Endothelial cell of umbilical vein (primary cell): ENCODE data around the gene TARBP1.

Source experiments
- CTCF ChIP-seq, 2 donors: IDR thresholded peaks; 1 replicate in 1 of 2; 2 replicates in 1 of 2; pipeline ENCODE4 v1.5.1; 2011; ENCODE audit warnings: low read length in 2 of 2, mild to moderate bottlenecking in 2 of 2, moderate library complexity in 2 of 2, control low read depth in 1 of 2, inconsistent platforms in 1 of 2, low read depth in 1 of 2; ENCODE audit not compliant: insufficient read depth in 1 of 2; ENCODE audit errors: extremely low read depth in 1 of 2
- GATA2 ChIP-seq: IDR thresholded peaks from 2 replicates; pipeline ENCODE4 v1.7.0; 2011; ENCODE audit warnings: low read depth, mild to moderate bottlenecking, moderate library complexity, mixed read lengths, low read length; ENCODE audit not compliant: insufficient read length, insufficient read depth
- POLR2A ChIP-seq: IDR thresholded peaks from 2 replicates; pipeline ENCODE4 v1.6.1; 2012; ENCODE audit warnings: low read depth, mild to moderate bottlenecking, control low read depth, low read length
- POLR2AphosphoS5 ChIP-seq: IDR thresholded peaks from 2 replicates; pipeline ENCODE4 v1.6.1; 2012; ENCODE audit warnings: low read depth, mild to moderate bottlenecking, control low read depth, low read length, moderate library complexity; ENCODE audit not compliant: insufficient read depth

GRCh38 chr1:234475167-234475793, 3.7 kb downstream of the TARBP1 start:
- TF ChIP-seq CTCF (IDR thresholded peaks at IDR 0.05; ENCODE audit: extremely low read depth in 1 of 2, insufficient read depth in 1 of 2, low read depth in 1 of 2, low read length in 2 of 2): no peak
- no peak for TF ChIP-seq POLR2A
- no peak for TF ChIP-seq POLR2AphosphoS5
- no peak for TF ChIP-seq GATA2
